Measurements from ENCODE around the gene HIGD1C.
"Not testable (repeated sequence)": the region's sequence is repeated elsewhere in the genome, so short reads cannot be mapped to it uniquely, and the experiment has no call there.

DNA sequence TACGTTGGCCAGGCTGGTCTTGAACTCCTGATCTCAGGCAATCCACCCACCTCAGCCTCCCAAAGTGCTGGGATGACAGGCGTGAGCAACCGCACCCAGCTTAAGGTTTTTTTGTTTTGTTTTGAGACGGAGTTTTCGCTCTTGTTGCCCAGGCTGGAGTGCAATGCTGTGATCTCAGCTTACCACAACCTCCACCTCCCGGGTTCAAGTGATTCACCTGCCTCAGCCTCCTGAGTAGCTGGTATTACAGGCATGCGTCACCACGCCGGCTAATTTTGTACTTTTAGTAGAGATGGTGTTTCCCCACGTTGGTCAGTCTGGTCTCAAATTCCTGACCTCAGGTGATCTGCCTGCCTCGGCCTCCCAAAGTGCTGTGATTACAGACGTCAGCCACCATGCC, 21.9 kb upstream of the HIGD1C start:
- TF ChIP-seq, protein P1, sequence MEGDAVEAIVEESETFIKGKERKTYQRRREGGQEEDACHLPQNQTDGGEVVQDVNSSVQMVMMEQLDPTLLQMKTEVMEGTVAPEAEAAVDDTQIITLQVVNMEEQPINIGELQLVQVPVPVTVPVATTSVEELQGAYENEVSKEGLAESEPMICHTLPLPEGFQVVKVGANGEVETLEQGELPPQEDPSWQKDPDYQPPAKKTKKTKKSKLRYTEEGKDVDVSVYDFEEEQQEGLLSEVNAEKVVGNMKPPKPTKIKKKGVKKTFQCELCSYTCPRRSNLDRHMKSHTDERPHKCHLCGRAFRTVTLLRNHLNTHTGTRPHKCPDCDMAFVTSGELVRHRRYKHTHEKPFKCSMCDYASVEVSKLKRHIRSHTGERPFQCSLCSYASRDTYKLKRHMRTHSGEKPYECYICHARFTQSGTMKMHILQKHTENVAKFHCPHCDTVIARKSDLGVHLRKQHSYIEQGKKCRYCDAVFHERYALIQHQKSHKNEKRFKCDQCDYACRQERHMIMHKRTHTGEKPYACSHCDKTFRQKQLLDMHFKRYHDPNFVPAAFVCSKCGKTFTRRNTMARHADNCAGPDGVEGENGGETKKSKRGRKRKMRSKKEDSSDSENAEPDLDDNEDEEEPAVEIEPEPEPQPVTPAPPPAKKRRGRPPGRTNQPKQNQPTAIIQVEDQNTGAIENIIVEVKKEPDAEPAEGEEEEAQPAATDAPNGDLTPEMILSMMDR (IDR thresholded peaks at IDR 0.05; ENCODE audit: low read length), result not testable (repeated sequence)
- TF ChIP-seq EZH2 (IDR thresholded peaks at IDR 0.05; ENCODE audit: borderline replicate concordance, low read length), result not testable (repeated sequence)
